Testis (tissue), 2 donors: Measurements from ENCODE around the gene GDF9.
"Not testable (repeated sequence)": the region's sequence is repeated elsewhere in the genome, so short reads cannot be mapped to it uniquely, and the experiment has no call there.

Experiments used
- CTCF ChIP-seq, 3 experiments: fragments of 450-650 bp in 2 of 3; fragments of 200-600 bp in 1 of 3; sonication (generic) in 1 of 3; IDR thresholded peaks; one replicate each; pipeline ENCODE4 v1.5.1; 2016 to 2019; ENCODE audit warnings: antibody characterized with exemption in 3 of 3, mild to moderate bottlenecking in 2 of 3, moderate library complexity in 1 of 3
- POLR2A ChIP-seq: fragments of 450-650 bp; IDR thresholded peaks from one replicate; pipeline ENCODE4 v1.6.1; 2017; ENCODE audit warnings: antibody characterized with exemption, mild to moderate bottlenecking, moderate library complexity

GRCh38 chr5:132854992-132855391 is 11.3 kb downstream of the GDF9 start:
- not testable (repeated sequence) for TF ChIP-seq CTCF (IDR thresholded peaks at IDR 0.05); POLR2A
